NCI-H2107 (cell line): ENCODE results near the gene BAK1.
"Not testable (repeated sequence)": the region's sequence is repeated elsewhere in the genome, so short reads cannot be mapped to it uniquely, and the experiment has no call there.

Experiments
- DNase-seq: peaks from one replicate; lab custom pipeline; 2025; lab: John Stamatoyannopoulos, UW

Gene BAK1

DNA sequence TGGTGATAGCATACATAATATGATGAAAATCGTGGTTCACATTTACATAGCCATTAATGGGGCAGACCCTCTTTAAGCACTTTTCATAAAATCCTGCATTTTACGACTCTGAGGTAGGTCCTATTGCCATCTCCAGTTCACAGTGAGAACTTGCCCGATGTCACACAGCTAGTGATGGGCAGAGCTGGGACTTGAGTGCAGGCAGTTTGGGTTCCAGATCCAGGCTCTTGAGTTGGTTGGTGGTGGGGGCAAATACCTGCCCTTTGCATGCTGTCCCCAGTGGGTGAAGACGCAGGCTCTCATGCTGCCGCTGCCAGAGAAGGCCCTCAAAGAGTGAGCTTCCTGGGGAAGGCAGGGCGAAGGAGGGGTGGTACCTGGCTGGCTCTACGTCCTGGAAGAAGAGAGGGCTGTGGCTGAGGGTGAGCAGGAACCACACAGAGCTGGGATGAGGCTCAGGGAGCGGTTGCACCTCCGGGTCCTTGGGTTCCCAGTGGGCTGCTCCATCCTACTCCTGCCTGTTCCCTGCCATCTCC, 6.1 kb upstream of the BAK1 start:
- DNase-seq: no peak

DNA sequence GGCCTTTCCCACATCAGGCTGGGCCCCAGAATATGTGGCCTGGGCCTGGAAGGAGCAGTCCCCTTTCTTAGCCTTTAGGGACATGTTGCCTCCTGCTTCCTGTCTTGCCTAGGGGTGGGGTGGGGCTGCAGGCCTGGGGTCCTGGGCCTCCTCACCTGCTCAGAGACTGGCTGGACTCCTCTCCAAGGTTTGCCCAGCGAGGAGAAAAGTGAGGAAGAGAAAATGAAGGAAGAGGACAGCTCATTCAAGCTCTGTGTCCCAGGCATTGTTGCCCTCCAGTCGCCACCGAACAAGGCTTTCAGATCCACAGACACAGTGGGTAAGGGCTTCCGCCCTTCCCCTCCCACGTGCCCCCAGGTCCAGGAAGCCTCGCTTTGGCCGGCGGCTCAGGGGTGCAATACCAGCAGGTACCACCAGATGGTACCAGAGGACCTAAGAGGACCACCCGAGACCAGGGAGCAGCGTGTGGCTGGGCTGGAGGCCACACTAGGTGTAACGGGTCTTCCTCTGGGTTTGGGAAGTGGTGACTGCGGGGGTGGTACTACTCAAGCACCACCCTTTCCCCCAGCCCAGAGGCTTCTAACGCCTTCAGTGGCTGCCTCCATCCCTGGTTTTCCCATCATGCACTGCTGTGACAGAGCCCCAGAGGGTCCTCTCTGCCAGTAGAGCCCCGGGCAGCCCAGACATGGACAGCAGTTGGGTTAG, 5.5 kb upstream of the BAK1 start:
- peak; percentile 27 for DNase-seq

DNA sequence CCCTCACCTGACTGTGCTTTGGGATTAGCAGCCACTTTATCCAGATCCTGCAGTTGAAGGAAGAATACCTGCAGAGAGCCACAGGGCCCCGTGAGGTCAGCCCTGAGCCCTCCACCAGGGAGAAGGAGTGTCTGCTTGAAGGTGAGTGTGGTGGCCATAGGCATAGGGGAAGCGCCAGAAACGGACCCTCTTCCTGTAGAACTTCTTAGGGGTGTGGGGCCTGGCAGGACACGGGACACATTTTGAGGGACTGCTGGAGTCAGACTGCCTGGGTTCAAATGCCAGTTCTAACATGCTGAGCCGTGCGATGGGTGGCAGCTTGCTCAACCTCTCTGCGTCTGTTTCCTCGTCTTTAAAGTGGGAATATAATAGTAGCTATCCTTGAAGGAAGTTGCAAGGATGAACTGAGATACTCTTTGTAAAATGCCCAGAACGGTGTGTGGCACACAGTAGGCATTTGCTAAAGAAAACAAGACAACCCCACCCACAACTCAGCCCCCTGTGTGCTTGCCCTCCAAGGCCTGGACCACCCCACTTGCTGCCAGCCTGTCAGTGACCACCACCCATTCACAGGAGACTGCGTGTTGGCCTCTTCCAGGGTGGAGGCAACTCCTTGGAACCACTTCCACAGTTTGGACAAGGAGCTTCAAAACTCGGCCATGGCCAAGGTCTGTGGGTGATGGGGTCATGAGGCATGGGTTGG, 4.8 kb upstream of the BAK1 start:
- DNase-seq: no peak

DNA sequence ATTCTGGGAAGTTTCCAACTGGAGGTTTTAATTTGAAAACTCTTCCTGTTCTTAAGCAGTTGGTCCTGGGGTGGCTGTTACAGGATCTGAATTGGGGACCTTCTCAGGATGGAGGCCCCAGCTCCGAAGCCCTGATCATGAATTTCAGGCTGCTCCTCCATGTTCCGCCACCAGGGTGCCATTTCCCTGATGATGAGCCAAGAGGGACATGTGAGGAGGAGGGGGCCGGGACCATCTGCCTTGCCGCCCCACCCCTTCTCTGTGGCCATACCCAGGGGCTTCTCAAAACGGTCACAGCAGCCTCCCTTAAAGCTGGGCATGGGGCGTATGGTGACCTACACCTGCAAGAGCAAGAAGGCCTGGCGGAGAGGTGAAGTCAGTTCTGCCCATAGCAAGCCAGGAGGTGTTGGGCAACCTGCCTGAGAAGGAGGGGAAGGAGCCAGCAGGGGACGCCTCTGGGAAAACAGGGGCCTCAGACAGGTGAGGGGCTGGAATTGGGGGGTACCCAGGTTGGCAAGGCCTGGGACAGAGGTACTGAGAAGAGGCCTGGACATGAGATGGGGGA, 3.6 kb upstream of the BAK1 start:
- DNase-seq: no peak

DNA sequence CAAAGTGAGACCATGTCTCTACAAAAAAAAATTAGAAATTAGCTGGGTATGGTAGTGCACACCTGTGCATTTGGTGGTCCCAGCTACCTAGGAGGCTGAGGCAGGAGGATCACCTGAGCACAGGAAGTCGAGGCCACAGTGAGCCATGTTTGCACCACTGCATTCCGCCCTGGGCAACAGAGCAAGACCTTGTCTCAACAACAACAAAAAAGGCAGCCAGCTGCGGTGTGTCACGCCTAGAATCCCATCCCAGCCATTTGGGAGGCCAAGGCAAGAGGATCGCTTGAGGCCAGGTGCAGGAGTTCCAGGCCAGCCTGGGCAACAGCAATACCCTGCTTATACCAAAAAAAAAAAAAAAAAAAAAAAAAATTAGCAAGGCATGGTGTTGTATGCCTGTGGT, 1.1 kb upstream of the BAK1 start:
- DNase-seq: no peak

DNA sequence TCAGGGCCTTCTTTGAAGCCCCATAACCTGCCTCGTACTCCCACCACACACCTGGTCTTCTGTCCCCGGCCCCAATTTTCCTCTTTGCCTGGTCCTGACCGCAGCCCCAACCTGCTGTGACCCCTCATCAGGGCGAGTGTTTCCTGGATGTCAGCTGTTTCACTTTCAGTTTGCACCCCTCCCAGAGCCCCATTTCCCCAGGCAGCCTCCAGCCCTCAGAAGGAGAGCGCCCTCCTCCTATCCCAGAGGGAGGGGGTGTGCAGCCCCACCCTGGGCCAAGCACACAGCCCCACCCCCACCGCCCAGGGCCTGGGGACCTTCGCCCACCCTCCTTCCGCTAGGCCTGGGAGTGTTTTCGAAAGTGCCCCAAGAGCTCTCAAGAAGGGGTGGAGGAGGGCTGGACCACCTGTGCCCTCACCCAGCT, 1.5 kb downstream of the BAK1 start:
- no peak for DNase-seq

DNA sequence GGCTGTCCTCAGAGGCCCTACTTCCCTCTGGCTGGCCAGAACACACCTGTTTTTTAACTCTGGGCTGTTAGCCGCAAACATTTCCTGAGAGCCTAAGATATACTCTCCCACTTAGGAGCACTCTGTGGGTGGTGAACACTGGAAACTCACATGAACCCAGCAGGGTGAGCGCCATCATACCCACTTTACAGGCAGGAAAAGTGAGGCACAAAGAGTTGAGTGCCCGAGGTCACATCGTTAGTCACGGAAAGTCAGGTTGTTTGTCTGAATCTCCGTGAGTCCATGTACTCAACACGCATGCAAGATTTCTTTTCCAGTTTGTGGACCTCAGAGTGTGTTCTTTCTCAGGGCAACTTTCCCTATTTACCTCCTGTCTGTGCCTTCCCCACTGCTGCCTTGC, 1.9 kb downstream of the BAK1 start:
- DNase-seq: no peak

DNA sequence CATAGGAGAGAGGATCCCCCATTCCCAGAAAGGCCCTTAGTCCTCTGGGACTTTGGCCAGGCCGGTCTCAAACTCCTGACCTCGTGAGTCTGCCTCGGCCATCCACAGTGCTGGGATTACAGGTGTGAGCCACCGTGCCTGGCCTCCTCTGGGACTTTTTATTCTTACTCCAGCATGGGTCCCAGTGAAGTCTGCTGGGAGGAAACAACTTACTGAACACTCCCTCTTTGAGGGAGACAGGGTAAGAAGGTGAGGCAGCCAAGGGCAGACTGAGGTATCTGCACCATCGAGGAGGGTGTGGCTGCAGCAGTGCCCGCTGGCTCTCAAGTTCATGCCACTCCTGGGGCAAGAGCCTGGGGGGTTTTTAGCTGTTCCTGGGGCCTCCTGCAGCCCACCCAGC, 2.4 kb downstream of the BAK1 start:
- DNase-seq: no peak

DNA sequence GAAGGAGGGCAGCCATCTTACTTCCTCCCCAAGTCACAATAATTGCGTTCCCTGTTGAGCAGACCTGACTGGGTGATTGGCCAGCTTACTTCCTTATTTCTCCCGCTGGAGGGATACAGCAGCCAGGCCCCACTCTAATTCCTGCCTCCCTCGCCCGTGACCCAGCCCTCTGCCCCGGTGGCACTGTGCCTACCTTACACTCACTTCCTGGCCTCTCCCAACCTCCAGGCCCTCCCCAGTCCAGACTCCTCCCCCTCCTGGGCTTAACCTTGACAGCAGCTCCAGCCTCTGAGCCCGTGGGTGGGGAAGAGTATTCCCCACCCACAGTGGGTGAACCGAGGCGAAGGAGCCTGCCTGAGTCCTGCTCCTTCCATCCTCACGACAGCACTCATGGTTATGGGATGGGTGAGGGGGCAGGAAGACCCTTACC, 3.0 kb downstream of the BAK1 start:
- no peak for DNase-seq

DNA sequence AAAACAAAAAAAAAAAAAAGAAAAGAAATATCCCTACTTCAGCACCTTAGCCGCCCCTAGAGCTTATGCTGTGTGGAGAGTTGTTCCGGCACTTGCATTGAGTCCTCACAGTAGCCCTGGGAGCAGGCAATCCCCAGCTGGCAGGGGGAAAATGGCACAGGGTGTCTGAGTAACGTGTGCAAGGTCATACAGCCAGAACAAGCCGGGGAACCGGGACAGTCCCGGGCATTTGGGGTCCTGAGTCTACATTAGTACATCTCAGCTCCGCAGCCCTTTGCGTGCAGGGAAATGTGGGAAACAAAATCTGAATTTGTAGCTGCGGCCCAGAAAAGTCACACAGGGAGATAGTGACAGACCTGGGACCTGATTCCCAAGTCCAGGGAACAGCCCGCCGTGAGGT, 3.4 kb downstream of the BAK1 start:
- DNase-seq: no peak

DNA sequence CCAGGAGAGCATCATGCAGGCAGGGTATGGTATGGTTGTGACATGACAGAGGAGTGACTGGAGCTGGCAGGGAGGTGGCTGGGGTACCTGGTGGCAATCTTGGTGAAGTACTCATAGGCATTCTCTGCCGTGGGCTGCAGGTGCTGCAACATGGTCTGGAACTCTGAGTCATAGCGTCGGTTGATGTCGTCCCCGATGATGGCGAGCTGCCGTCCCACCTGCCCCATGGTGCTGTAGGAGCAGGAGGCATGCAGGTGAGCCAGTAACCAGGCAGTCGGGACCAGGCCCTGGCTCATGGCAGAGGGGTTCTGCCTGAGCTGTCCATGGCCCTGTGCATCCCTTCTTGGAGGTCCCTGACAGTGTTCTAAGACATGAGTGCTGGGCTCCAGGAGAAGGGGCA, 4.9 kb downstream of the BAK1 start:
- DNase-seq: no peak

DNA sequence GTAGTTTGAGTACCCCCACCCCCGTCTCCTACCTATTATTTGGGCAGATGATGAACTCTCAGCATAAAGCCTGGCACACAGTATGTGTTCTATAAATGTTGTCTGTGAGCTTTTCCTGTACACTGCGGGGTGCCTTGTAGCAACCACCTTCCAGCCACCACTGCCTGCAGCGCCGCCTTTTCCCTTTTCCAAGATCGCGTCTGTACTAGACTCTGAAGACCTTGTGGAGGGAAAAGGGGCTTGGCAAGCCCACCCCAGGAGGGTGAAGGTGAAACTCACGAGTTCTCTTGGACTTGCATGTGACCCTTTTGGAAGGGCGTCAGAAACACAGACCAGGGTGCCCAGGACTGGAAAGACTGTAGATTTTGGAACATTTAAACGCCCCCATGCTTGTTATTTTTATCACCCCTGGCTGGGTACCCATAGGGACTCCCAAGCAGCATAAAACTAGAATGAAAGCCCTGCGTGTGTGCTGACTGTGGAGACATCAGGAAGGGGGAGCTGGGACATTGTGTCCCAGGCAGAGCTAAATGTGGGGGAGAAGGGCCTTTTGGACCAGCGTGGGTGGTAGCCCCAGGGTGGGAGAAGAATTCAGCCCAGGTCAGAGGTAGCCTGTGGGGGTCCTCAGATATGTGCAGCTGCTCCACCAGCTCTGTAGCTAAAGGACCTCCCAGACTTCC, 8.3 kb downstream of the BAK1 start:
- DNase-seq: no peak

DNA sequence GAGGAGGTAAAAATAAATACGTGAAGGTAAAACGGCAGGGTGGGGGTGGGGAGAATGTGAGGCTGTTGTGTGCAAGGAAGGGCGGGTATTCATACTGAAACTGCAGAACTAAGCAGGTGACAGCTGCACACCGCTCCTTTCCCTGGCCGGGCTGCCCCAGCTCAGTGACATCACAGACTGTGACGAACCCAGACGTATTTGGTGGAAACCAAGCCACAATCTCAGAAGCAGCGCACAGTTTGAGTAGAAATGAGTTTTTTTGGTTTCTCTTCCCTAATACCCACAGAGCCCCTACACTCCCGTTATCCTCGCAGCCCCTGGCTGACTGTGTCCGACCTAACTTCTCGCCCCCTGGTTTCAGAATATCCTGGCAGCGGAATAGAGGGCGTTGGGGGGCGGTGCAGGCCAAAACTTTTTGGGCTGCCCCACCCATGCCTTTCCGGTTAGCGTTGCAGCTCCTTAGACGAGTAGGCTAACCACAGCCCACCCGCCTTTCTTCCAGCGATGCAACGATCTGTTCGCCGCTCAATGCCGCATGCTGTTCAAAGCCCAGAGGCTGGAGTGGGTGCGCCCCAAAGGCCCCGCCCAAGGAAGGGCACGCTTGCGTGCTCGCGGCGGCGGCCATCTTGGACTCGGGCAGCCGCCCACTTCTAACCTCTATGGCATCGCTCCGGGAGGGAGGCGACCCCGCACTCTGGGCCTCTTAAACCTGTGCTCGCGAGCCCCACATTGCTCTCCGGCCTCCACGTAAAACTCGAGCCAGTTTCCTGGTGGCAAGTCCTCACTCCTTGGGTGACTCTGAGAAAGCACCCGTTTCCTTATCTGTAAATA, 9.1 kb downstream of the BAK1 start:
- peak; percentile 32 for DNase-seq

DNA sequence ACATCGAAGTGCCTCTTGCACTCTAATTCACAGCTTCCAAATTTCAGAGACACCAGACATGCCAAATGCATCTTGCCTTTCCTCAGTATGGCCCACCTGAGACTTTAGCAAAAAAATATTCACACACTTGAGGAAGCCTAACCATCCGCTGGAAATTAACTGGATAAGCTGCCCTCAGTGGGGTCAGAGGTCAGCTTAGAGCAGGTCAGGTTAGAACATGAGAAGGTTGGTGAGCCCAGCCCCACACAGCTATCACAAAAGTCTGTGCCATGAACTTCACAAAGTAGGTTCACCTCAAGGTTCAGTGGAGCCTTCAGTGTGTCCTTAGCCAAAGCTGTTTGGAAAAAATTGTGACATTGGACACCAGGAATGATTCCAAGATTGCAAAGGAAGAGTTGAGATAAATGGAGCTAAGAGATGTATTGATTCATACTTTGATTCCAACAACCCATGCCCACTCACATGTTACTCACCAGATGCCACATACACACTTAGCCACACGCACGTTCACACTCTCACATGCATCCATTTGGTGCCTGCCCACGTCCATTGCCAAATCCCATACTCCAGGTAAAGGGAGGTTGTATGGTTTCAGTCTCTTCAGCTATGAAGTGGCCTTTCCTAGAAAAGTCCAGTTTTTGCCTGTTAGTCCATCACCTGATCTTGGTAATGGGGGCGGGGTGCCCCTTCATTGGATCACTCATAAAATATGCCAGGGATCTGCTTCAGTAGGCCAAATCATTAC, 11.1 kb downstream of the BAK1 start:
- DNase-seq: no peak

DNA sequence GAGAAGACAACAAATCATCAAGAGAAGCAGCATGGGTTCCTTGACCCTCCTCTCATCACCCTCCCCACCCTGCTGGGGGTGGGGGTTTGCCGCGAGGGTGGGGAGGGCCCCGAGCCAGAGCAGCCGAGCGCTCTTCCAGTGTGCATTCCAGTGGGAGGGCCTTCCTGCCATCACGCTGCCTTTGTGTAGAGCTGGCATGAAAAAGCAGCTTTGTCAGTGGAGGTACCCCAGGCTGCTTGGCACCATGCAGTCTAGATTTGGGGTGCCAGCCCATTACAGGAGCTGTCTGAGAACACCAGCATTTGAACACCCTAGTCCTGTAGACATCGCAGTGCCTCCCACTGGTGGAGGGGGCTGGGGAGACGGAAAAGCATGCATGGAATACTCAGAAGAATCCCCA, 12.2 kb downstream of the BAK1 start:
- no peak for DNase-seq

DNA sequence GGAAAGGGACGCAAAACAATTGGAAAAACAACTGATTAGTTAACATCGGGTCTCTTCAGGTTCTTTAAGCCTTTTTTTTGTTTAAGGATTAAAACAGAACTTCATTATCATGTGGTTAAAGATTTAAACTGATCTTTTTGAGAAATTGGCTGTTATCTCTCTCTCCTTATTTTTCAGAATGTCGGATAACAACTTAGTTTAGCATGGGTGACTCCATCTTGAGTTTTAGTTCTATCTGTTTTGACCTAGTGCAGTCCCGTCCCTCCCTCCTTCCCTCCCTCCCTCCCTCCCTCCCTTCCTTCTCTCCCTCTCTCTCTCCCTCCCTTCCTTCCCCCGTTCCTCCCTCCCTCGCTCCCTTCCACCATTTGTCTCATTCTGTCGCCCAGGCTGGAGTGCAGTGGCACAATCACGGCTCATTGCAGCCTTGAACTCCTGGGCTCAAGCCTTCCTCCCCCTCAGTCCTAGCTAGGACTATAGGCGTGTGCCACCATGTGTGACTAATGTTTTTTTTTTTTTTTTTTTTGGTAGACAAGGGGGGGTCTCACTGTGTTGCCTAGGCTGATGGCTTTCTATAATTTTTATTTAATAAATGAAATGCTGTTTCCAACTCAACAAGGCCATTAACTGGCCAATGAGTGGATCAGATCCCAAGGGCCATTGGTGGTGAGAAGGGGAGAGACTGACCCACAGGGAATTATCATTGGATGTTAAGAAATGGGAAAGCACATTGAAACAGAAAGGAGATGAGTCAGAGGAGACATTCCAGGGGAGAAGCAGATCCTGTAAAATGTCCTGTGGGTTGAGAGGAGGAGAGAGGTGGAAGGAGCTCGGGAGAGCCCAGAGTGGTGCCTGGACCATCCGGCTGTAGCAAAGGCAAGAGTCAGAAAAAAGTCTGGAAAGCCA, 13.6 kb downstream of the BAK1 start:
- no peak for DNase-seq

DNA sequence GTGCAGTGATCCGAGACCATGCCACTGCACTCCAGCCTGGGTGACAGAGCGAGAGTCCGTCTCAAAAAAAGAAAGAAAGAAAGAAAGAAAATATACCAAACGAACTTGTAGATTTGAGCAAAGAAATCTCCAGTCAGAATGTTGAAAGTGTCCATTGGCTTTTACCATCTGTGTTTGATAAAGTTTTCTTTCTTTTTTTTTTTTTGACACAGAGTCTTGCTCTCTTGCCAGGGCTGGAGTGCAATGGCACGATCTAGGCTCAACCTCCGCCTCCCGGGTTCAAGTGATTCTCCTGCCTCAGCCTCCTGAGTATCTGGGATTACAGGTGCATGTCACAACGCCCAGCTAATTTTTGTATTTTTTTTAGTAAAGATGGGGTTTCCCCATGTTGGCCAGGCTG, 21.3 kb downstream of the BAK1 start:
- no peak for DNase-seq

DNA sequence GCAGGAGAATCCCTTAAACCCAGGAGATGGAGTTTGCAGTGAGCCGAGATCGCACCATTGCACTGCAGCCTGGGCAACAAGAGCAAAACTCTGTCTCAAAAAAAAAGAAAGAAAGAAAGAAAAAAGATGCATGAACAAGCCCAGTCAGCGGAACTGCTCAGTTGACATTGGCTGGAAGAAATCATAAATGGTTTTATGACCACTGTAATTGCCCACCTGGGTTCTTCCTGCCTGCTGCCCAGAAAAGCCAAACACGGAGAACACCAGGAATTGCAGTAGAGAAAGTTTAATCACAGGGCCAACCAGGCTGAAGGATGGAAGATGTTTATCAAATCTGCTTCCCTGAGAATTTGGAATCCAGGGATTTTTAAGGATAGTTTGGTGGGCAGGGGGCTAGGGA, 22.7 kb downstream of the BAK1 start:
- no peak for DNase-seq

DNA sequence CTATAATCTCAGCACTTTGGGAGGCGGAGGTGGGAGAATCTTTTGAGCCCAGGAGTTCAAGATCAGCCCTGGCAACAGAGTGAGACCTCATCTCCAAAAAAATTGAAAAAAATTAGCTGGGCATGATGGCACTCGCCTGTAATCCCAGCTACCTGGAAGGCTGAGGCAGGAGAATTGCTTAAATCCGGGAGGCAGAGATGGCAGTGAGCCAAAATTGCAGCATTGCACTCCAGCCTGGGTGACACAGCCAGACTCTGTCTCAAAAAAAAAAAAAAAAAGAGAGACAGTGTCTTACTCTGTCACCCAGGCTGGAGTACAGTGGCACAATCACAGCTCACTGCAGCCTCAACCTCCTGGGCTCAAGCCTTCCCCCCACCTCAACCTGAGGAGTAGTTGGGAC, 27.2 kb downstream of the BAK1 start:
- not testable (repeated sequence) for DNase-seq

DNA sequence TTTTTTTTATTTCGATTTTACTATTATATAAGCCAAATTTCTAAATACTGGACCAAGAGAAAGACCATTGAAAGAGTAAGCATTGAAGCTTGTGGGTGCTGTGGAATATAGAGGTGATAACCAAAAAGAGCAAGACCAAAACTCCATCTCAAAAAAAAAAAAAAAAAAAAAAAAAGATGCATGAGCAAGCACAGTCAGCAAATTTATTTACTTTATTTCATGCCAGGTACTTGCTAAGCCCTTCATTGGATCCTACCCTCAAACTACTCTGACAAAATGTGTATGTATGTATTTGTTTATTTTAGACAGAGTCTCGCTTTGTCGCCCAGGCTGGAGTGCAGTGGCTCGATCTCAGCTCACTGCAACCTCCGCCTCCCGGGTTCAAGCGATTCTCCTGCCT, 27.8 kb downstream of the BAK1 start:
- DNase-seq: no peak
